GM21723 (cell line): ENCODE measurements around the gene ZDHHC1.

Experiments used
- ATAC-seq: cut with Tn5 transposase; IDR thresholded peaks from one replicate; pipeline ENCODE4 v1.9.1; 2021; ENCODE audit warnings: mild to moderate bottlenecking, moderate library complexity; ENCODE audit not compliant: unreplicated experiment

The ZDHHC1 gene

DNA sequence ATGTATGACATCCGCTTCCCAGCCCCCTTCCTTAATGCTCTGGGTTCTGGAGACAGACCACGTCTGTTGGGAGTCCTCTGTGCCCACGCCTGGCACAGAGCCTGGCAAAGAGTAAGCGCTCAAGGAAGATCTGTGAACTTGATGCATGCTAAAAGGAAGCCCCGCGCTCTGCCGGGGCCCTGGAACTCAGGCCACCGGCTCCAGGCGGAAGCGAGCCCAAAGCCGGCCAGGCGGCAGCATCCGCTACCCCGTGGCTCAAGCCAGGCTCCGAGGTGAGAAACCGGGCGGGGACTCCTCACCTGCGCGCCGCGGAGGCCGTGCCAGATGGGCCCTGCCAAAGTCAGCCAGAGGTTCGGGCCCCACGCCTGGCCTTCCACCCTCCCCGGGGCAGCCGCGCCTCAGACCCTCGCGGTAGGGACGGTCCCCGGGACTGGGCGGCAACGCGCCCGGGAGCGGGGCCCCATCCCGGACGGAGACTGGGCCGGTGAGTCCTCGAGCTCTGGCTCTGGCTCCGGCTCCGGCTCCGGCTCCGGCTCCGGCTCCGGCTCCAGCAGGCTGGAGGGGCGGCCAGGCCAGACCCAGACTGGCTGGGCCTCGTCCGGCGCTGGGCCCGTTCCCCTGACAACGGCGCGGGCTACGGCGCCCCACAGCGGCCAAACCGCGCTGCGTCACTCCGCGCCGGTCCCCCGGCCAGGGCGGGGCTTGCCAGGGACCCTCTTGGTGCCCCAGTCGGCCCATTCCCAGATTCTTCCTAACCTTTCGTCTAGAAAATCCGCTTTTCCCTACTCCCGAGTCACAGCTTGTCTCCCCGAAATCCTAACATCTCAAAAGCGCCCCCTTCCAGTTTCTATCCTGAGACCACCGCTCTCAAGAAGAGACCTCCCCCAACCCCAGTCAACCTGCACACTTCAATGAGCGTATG lies at the start of gene ZDHHC1:
ZDHHC1 (minus strand) TSS at position 606 of the 922 bp plus-strand sequence. CDS start 8,702 bp downstream, outside the sequence.
- ATAC-seq: peak; percentile 84

- no peak for ATAC-seq
These were observed 48.3 kb upstream of the ZDHHC1 start for GRCh38 chr16:67464565-67464964.

- ATAC-seq: no peak
These were observed 47.4 kb upstream of the ZDHHC1 start for GRCh38 chr16:67463691-67464090.

DNA sequence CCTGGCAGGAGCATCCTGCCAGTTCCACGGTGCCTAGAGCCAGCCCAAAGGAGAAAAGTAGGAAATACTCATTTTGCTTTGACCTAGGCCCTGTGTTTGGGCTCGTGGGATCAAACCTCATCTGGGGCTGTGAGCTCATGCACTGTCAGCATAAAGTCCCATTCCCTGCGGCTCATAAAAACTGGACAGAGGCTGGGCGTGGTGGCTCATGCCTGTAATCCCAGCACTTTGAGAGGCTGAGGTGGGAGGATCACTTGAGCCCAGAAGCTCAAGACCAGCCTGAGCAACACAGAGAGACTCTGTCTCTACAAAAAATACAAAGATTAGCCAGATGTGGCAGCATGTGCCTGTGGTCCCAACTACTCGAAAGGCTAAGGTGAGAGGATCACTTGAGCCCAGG lies 46.8 kb upstream of the ZDHHC1 start:
- ATAC-seq: no peak

DNA sequence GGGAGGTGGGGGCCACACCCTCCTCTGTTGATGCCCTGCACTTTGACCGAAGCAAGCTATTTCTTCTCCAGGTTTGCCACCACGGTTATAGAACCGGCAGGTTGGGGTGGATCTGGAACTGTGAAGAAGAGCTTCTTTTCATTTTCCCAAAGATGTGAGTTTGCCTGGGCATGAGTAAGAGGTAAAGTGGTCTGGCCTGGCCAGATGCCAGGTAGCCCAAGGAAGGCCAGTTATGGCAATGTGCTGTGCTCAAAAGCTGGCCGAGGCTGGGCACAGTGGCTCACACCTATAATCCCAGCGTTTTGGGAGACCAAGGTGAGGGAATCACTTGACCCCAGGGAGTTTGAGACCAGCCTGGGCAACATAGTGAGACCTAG lies 46.0 kb upstream of the ZDHHC1 start:
- ATAC-seq: no peak

GRCh38 chr16:67461600-67462278 lies 45.5 kb upstream of the ZDHHC1 start:
- no peak for ATAC-seq

- ATAC-seq: no peak
These were observed 44.7 kb upstream of the ZDHHC1 start for GRCh38 chr16:67460961-67461360.

DNA sequence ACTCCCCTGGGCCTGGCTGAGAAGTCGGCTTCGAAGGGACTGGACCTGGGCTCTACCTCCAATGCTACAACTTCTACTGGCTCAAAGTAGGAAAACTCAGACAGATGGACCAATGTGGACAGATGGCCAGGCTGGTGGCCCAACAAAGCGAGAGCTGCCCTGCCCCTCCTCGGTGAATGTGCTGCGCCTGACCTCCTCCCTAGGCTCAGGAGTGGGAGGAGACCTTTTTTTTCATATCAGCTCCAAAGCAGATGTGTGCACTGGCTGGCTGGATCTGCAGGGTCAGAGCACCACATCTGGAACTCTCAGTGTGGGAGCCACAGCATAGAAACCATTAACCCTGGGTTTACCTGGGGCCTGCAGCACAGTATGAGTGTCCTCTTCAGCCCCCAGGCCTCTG lies 43.9 kb upstream of the ZDHHC1 start:
- no peak for ATAC-seq

- no peak for ATAC-seq
These were observed 43.5 kb upstream of the ZDHHC1 start for GRCh38 chr16:67459861-67460150.

DNA sequence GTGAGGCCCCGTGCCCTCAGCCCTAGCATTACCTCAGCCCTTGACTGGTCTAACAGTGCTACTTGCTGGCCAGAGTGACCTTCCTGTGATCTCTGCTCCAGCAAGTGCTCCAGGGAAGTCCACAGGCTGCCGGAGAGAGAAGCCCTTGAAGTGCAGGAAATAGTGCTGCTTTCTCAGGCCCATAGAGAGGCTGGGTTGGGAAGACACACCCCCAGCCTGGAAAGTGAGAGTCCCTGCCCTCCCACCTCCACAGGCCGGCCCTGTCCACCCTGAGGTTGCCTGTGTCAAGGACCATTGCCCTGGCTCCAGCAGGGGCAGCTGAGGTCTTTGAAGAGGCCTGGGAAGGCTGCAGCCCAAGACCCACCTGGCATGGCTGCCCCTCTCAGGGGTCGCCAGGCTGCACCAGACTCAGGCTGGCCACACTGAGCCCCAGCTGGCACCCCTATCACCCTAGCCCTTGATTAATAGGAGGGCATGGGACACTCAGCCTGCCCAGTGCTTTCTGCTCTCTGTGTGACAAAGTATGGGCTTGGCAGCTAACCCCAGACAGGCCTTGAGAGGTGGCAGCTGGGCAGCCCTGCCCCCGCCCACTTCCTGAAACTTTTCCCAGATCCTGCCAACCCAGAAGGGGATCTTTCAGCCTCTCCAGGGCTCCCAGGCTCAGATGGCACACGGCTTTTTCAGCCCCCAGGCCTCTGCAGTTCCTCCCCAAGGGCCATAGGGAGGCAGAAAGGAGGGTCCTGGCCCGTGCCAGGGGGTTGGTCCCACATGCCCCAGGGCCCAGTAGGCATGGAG lies 43.0 kb upstream of the ZDHHC1 start:
- ATAC-seq: no peak

GRCh38 chr16:67458121-67458641 lies 41.9 kb upstream of the ZDHHC1 start:
- ATAC-seq: no peak

GRCh38 chr16:67457611-67458010 lies 41.3 kb upstream of the ZDHHC1 start:
- ATAC-seq: no peak

DNA sequence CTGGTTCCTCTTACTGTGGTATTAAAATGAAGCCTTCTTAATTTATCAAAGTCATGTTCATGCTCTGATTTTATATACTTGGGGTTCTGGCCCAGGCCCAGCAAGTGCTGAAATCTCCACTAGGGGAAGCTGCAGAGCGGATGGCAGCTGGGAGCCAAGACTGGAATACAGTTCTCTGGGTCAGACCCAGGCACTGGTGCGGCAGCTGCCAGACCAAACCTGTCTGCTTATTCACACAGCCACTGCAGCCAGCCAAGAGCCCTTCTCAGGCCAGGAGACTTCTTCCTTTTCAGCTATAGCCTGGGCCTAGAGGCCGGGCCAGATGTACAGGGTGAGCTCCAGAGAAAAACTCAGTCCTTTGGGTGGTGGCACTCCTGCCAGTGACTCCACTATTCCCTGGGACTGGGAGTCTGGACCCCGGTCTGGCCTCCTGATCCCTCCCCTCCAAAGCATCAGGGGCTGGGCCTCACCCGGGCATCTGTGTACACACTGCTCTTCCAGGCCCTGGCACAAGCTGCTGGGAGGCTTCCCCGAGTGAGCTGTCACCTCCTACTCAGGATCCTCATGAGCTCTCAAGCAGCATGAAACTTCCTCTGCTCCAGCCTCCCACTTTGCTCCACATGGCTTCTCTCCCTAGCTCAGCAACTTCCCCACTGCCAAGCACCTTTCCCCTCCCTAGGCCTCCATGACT lies 40.3 kb upstream of the ZDHHC1 start:
- ATAC-seq: no peak

- ATAC-seq: no peak
These were observed 38.6 kb upstream of the ZDHHC1 start for GRCh38 chr16:67454852-67455251.

DNA sequence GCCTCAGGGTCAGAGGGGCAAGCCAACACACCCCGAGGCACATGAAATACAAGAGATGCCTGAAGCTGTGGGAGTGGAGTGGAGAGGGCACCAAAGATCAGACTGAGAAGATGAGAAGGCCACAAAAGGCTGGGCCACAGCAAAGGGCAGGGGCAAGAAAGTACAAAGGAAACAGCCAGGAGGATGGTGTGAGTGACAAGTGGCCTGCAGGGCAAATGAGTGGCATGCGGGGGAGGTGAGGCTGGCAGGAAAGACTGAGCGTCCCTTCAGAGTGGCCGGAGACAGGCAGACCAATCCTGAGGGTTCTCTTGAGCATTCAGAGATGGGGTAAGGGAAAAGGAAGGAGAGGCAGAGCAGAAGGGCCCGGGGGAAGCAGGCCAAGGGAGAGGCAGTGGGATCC lies 37.8 kb upstream of the ZDHHC1 start:
- no peak for ATAC-seq

DNA sequence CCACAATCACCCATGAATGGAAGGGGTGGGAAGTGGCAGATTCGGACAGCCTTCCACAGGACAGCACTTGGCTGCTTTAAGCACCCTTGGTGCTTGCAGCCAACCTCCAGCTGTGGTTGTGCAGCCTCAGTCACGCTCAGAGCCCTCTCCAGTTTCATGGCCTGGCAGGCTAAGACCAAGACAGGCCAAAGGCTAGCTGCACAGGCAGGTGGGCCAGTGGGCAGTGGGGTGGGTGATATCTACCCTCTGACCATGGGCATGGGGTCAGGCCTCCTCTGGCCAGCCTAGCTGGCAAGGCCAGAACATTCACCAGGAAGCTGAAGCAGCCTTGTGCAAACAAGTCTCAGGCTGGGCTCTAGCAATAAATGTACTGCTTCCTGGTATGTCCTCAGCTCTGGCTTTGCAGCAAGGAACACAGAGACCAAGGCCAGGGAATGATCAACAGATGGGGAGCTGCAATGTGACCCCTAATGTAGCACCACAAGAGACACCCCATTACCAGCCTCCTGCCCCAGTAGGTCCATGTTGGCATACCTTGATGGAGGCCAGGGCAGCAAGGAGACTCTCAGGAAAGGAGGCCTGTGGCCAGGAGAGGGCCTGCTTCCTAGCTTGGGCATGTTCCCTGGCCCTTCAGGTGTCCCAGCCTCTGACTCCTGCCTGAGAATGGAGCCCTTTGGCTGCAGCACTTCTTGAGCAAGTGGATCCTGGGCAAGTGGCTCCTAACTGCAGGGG lies 35.6 kb upstream of the ZDHHC1 start:
- no peak for ATAC-seq

- ATAC-seq: no peak
These were observed 34.9 kb upstream of the ZDHHC1 start for GRCh38 chr16:67451061-67451703.

DNA sequence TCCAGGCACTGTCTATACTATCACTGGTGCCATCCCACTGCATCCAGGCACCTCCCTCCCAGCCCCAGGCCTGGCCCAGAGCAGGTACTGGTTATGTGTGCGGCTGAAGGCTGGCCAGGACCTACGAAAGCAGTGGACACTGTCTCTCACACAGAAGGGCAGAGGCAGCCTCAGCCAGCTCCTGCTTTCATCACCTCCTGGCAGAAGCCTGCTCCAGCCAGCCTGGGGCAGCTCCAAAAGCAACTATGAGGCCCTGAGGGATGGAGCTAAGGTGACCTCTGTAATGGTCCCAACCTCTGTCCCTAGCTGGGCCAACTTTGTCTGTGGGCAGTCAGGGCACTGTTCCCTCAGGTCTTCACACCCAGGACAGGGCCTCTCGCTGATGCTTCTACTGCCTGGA lies 33.5 kb upstream of the ZDHHC1 start:
- no peak for ATAC-seq

- ATAC-seq: no peak
These were observed 33.1 kb upstream of the ZDHHC1 start for GRCh38 chr16:67449336-67449735.

DNA sequence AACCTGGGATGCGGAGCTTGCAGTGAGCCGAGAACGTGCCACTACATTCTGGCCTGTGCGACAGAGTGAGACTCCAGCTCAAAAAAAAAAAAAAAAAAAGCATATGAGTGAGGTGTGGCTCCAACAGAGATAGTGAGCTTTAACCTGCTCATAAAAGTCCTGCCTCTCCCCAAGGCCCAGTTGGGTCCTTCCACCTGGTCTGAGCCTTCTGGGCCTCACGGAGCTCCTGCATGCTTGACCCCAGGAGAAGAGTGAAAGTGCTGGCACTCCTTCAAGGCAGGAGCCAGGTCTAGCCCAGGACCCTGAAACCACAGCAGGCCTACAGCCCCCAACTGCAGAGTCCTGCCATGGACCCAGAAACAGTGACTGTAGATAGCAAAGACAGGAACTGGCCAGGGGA lies 32.3 kb upstream of the ZDHHC1 start:
- ATAC-seq: no peak
